HG02678 (cell line): Measurements from ENCODE around the gene CTXN1.
"Not testable (repeated sequence)": the region's sequence is repeated elsewhere in the genome, so short reads cannot be mapped to it uniquely, and the experiment has no call there.

Experiments
- ATAC-seq: cut with Tn5 transposase; IDR thresholded peaks from one replicate; pipeline ENCODE4 v1.9.1; 2021; ENCODE audit warnings: mild to moderate bottlenecking, moderate library complexity; ENCODE audit not compliant: unreplicated experiment

CTXN1 gene

GRCh38 chr19:7926727-7927604, 1.0 kb upstream of the CTXN1 start:
- no peak for ATAC-seq

- ATAC-seq = no peak
Measured at GRCh38 chr19:7925171-7925851, 624 bp downstream of the CTXN1 start.

DNA sequence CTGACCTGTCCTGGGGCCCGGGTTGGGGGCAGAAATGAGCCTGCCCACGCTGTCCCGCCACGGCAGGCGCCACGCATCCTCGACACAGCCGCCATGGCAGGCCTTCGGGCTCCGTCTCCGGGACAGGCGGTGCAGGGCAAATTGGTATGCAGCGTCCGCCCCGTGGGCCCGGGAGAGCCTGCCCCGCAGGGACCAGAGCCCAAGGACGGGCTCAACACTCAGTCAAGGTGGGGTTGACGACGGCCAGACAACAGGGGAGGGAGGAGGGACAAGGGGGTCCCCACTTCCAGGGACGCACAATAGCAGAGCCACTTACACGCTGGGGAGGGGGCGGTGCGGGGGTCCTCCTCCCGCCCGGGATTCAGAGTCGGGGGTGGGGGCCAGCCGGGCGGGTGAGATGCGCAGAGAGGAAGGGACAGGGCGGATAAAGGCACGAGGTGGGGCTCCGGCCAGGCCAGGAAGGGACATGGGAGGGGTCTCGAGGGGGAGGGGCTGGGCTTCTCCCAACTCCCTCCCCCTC, 1.2 kb downstream of the CTXN1 start:
- no peak for ATAC-seq

- ATAC-seq = no peak
Measured at GRCh38 chr19:7924241-7924640, 1.7 kb downstream of the CTXN1 start.

DNA sequence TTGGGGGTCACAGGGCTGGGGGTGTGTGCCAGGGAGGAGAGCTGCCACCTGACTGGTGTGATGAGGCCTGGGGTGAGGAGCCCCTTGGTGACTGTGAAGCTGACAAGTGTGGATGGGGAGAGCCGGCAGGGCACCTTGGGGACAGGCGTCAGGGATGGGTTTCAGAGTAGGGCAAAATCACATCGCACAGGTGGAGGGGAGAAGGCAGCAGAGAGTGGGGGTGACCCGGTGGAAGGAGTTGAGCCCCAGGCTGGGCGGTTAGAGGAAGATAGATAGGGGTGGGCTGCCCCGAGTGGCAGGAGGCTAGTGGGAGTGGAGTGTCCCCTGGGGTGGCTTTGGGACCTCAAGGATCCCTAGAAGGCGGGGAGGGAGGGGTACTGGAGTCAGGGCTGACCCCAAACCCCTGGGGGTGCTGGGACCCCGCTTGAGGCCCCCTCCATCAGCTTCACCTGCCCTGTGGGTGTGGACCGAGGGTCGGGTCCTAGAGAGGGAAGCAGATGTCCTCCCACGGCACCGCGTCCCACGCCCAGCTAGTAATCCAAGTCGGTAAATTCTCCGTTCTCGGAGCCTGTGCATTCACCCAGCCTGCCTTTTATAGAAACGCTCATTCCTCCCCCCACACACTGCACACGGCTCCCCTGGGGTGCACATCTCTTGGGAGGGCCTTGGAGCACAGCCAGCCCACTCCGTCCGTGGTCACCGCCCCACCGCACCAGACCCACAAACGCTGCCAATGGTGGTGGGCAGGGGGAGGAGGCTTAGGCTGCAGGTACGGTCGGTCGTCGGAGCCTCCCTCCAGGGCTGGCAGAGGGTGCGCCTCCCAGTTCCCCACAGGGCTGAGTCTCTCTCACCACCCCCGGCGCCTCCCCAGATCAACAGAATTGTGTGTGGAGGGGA, 2.4 kb downstream of the CTXN1 start:
- no peak for ATAC-seq

DNA sequence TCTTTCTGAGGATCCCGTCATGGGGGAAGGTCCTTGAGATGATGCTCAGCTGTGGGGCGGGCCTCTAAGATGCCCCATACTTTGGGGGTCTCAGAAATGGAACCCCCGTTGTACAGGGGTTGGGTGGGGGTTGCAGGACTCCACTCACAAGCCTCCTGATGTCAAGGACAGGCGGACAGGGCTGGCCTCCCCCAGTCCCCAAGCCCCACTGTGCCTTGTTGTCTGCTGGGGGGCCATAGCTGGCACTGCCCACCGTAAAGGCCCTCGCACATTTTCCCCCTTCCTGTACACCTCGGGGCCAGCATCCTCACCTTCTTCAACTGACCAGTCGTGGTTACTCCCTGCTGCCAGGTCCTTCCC, 3.1 kb downstream of the CTXN1 start:
- ATAC-seq = no peak

DNA sequence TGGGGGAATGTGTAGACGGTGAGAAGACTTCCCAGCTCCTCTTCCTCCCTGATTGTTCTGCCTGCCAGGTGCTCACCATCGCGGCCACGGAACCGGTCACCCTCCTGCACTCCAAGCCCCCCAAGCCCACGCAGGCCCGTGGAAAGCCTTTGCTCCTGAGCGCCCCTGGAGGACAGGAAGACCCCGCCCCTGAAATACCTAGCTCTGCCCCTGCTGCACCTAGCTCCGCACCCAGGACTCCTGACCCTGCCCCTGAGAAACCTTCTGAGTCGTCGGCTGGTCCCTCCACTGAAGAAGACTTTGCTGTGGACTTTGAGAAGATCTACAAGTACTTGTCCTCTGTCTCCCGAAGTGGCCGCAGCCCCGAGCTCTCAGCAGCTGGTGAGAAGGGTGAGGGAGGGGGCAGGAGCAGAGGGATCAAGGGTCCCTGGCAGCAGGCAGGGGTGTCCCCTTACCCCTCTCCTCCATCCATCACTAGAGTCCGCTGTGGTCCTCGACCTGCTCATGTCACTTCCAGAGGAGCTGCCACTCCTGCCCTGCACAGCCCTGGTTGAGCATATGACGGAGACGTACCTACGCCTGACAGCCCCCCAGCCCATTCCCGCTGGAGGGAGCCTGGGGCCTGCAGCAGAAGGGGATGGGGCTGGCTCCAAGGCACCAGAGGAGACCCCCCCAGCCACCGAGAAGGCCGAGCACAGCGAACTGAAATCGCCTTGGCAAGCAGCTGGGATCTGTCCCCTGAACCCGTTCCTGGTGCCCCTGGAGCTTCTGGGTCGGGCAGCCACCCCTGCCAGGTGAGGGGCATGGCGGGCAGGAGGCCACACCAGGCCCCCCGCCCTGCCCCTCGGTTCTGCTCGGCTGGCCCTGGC, 3.7 kb downstream of the CTXN1 start:
- no peak for ATAC-seq

DNA sequence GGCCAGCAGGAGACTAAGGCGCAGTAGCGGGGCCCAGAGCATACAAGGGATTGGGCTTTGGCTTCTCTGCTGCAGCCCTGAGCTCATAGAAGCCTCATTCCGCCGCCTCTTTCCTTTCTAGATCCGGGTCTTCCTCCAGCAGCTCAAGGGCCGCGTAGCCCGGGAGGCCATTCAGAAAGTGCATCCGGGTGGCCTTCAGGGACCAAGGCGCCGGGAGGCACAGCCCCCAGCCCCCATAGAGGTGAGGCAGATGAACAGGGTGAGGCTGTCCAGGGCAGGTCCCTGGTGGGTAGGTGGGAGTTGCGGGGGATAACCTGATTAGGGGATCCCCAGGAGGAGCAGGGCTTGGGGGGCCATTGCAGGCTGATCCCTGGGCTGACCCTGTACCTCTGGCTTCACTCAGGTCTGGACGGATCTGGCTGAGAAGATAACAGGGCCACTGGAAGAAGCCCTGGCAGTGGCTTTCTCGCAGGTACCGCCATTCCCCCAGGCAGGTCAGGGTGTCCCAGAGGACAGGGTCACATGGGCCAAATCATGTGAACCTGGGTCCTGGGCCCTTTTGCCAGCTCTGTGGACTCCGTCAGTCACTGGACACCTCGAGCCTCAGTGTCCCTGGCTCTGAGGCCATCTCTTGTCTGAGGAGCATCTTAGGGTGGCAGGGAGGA, 4.5 kb downstream of the CTXN1 start:
- no peak for ATAC-seq

GRCh38 chr19:7920519-7921301, 5.2 kb downstream of the CTXN1 start:
- ATAC-seq = peak; percentile 54

DNA sequence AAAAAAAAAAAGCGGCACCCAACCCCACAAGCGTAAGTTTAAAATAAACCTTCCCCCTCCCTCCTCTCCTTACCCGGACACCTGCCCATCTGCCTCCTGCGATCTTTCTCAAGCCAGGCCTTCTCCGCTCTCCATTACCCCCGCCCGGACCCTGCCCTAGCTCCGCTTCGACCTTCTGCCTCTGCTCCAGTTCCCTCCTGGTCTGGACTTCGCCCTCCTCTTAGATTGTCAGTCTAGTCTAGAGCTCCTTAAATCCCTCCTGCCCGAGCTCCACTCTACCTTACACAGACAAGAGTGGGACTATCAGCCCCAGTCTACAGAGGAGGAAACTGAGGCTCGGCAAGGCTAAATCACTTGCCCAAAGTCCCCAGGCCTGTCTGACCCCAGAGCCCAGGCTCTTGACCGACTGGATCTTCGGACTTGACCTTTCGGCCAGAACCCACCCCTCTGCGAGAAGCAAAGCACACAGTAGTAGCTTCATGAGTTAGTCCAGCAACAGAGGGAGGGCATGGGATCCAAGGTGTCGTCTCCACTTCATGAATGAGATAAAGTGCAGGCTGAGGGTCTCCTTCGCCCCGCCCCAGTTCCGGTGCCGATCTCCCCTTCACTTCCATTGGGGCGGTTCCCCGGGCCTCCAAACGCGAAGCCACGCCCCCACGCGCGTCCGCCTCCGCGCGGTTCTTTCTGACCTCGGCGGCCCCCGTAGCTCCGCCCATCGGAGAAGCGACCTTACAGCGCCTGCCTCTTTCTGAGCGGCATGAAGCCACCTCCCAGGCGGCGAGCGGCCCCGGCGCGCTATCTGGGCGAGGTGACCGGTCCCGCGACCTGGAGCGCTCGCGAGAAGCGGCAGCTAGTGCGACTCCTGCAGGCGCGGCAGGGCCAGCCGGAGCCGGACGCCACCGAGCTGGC, 6.1 kb downstream of the CTXN1 start, which contains the start of gene SNAPC2:
TSS of gene SNAPC2 (plus strand) at position 729 of the 909 bp plus-strand sequence. CDS start at position 758, 29 bp downstream.
- peak; percentile 53 for ATAC-seq

DNA sequence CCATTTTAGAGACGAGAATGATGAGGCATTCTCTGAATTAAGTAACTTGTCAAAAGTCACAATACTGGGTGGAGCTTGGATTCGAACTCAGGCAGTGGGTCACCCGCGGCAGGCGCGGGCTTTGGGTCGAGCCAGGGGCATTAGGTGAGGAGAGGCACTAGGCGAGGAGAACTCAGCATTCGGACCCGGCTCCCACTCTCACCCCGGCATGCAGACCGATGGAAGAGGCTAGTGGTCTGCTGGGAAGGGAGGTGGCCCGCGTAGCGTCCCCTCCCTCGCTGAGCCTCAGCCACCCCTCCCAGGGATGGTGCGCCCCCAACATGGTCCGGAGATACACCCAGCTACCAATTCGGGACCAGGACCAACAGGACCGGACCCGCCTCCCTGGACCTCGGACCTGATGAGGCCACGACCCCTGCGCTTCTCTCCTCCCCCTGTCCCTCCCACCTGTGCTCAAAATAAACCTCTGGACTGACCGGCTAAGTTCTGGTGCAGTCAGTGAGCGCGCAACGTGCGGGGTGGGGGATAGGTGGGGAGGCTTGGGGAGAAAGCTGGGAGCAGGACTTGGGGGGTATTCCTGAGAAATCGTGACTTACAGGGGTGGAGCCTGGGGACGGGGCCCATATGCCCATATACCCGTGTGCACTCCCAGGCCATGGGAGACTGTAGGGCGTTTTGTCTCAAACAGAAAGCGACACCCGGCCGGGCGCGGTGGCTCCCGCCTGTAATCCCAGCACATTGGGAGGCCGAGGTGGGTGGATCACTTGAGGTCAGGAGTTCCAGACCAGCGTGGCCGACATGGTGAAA, 7.1 kb downstream of the CTXN1 start:
- ATAC-seq = no peak

DNA sequence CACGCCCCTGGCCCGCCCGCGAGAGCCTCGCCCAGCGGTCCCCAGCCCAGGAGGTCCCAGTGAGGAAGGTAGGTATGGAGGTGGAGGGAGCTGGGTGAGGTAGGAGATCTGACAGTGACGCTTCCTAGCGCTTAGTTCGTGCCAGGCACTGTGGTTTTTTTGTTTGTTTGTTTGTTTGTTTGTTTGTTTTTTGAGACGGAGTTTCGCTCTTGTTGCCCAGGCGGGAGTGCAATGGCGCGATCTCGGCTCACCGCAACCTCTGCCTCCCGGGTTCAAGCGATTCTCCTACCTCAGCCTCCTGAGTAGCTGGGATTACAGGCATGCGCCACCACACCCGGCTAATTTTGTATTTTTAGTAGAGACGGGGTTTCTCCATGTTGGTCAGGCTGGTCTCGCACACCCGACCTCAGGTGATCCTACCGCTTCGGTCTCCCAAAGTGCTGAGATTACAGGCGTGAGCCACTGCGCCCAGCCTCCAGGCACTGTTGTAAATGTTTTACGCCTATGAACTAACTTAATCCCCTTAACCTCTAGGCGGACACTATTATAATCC, 7.8 kb downstream of the CTXN1 start:
- ATAC-seq = not testable (repeated sequence)

GRCh38 chr19:7917267-7918061, 8.5 kb downstream of the CTXN1 start:
- ATAC-seq = no peak

- no peak for ATAC-seq
Measured at GRCh38 chr19:7916955-7917266, 9.0 kb downstream of the CTXN1 start.

DNA sequence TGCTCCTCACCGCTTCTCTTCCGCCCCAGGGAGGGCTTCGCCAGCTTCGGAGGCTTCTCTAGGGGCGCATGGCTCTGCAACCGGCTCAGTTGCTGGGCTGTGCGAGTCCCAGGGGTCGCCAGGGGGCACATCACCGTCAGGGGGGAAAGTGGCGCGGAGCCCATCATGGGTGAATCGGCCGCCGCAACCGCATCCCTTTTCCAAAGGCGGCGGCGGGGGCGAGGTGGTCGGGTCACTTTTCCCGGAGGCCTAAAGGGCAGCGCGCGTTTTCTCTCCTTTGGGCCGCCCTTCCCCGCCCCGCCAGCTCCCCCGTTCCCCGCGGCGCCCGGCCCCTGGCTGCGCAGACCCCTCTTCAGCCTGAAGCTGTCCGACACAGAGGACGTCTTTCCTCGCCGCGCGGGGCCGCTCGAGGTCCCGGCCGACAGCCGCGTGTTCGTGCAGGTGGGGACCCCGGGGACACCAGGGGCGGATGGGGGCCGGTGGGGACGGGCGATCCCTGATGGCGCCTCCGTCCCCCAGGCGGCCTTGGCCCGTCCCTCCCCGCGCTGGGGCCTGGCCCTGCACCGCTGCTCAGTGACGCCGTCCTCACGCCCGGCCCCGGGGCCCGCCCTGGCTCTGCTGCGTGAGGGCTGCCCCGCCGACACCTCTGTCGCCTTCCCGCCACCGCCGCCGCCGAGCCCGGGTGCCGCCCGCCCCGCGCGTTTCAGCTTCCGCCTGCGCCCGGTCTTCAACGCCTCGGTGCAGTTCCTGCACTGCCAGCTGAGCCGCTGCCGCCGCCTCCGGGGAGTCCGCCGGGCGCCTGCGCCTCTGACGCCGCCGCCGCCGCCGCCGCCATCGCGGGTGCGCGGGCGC, 9.6 kb downstream of the CTXN1 start:
- ATAC-seq = no peak
